Adipocyte (in vitro differentiated cells): Measurements from ENCODE around the gene FNDC5.

ENCODE experiments used
- DNase-seq: peaks from one replicate; pipeline ENCODE4 v3.0.0-alpha.2; 2015; ENCODE audit warnings: low read depth
- H3K27me3 ChIP-seq: replicated peaks from 2 replicates; pipeline ENCODE4 v1.7.0; 2013; ENCODE audit warnings: mild to moderate bottlenecking, low read length, moderate library complexity; ENCODE audit not compliant: control insufficient read depth, insufficient read depth
- H3K36me3 ChIP-seq: 2 replicates; pipeline ENCODE4 v1.7.0; 2013; ENCODE audit warnings: low read length, mild to moderate bottlenecking, moderate library complexity; ENCODE audit not compliant: control insufficient read depth, insufficient read depth, severe bottlenecking
- H3K4me1 ChIP-seq: 2 replicates; pipeline ENCODE4 v1.7.0; 2013; ENCODE audit warnings: mild to moderate bottlenecking, low read length, moderate library complexity; ENCODE audit not compliant: control insufficient read depth, insufficient read depth
- H3K4me3 ChIP-seq: 2 replicates; pipeline ENCODE4 v1.7.0; 2013; ENCODE audit warnings: mild to moderate bottlenecking, low read length, moderate library complexity
- H3K9ac ChIP-seq: 2 replicates; pipeline ENCODE4 v1.7.0; 2013; ENCODE audit warnings: mild to moderate bottlenecking, low read length, moderate library complexity
- H3K9me3 ChIP-seq: 2 replicates; pipeline ENCODE4 v1.7.0; 2013; ENCODE audit warnings: mild to moderate bottlenecking, low read length, moderate library complexity; ENCODE audit not compliant: control insufficient read depth

The FNDC5 gene

GRCh38 chr1:32859915-32860314 is 10.8 kb downstream of the FNDC5 start:
- Histone ChIP-seq H3K9me3 (no peaks in the 10 kb centered on the region), H3K36me3 (peaks cover 38% of the 10 kb centered on the region), H3K4me1 (peaks cover 6% of the 10 kb centered on the region), H3K4me3 (no peak overlapping the region), H3K27me3 (no peaks in the 10 kb centered on the region), H3K9ac (no peak overlapping the region)
- no peak for DNase-seq

- Histone ChIP-seq H3K4me1 (peaks cover 6% of the 10 kb centered on the region), H3K27me3 (no peaks in the 10 kb centered on the region), H3K9ac (no peak overlapping the region), H3K9me3 (no peaks in the 10 kb centered on the region), H3K4me3 (no peak overlapping the region), H3K36me3 (peaks cover 49% of the 10 kb centered on the region)
- no peak for DNase-seq
Measured at GRCh38 chr1:32858791-32859190, 11.9 kb downstream of the FNDC5 start.

DNA sequence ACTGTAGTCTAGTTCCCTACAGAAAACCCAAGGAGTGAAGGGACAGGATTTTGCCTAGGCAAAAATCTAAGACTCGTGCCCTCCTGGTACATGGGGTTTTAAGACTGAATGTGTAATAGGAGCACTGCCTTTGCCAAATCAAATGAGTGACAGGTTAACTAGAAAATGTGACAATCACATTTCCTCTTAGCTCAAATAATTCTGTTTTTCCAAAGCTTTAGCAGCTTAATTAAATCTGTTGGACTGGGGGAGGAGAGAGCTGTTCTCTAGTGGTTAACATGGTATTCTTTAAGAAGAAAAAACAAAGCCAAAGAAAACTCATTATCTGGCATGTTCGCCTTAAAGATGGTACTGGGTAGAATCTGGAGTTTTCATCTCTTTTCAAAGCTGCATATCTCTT is 12.6 kb downstream of the FNDC5 start:
- H3K4me1 ChIP-seq, result peaks cover 6% of the 10 kb centered on the region
- peaks cover 55% of the 10 kb centered on the region for H3K36me3 ChIP-seq
- H3K27me3 ChIP-seq, result no peaks in the 10 kb centered on the region
- DNase-seq, result no peak
- H3K4me3 ChIP-seq, result no peak overlapping the region
- H3K9me3 ChIP-seq, result no peaks in the 10 kb centered on the region
- no peak overlapping the region for H3K9ac ChIP-seq

GRCh38 chr1:32855861-32856617 is 14.7 kb downstream of the FNDC5 start:
- Histone ChIP-seq H3K4me3 (no peak overlapping the region), H3K27me3 (no peaks in the 10 kb centered on the region), H3K36me3 (peaks cover 60% of the 10 kb centered on the region), H3K9ac (no peak overlapping the region), H3K9me3 (no peaks in the 10 kb centered on the region), H3K4me1 (no peaks in the 10 kb centered on the region)
- no peak for DNase-seq

- H3K9me3 ChIP-seq, result no peaks in the 10 kb centered on the region
- H3K9ac ChIP-seq, result no peak overlapping the region
- no peaks in the 10 kb centered on the region for H3K4me1 ChIP-seq
- no peak overlapping the region for H3K4me3 ChIP-seq
- no peaks in the 10 kb centered on the region for H3K27me3 ChIP-seq
- H3K36me3 ChIP-seq, result peaks cover 35% of the 10 kb centered on the region
- DNase-seq, result no peak
Measured at GRCh38 chr1:32848354-32849063, 22.2 kb downstream of the FNDC5 start.

DNA sequence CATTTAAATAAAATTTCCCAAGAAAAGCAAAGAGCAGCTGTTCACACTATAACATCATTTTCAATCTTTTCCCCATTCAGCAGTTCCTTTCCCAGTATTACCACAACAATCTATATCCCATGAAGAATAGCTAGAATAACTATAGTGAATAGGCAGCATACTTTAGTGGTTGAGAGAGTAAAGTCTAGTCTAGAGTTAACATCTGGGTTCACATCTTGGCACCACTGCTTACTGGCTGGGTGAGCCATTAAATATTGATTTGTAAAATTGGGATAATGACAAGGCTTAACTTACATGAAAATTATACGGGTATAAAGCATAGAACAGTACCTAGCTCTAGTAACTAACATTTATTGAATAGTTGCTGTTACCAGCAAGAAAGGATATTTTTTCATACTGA is 38.8 kb downstream of the FNDC5 start:
- no peaks in the 10 kb centered on the region for H3K9me3 ChIP-seq
- peaks cover 88% of the 10 kb centered on the region for H3K36me3 ChIP-seq
- H3K4me3 ChIP-seq, result no peak overlapping the region
- no peak for DNase-seq
- H3K4me1 ChIP-seq, result no peaks in the 10 kb centered on the region
- no peak overlapping the region for H3K9ac ChIP-seq
- no peaks in the 10 kb centered on the region for H3K27me3 ChIP-seq

DNA sequence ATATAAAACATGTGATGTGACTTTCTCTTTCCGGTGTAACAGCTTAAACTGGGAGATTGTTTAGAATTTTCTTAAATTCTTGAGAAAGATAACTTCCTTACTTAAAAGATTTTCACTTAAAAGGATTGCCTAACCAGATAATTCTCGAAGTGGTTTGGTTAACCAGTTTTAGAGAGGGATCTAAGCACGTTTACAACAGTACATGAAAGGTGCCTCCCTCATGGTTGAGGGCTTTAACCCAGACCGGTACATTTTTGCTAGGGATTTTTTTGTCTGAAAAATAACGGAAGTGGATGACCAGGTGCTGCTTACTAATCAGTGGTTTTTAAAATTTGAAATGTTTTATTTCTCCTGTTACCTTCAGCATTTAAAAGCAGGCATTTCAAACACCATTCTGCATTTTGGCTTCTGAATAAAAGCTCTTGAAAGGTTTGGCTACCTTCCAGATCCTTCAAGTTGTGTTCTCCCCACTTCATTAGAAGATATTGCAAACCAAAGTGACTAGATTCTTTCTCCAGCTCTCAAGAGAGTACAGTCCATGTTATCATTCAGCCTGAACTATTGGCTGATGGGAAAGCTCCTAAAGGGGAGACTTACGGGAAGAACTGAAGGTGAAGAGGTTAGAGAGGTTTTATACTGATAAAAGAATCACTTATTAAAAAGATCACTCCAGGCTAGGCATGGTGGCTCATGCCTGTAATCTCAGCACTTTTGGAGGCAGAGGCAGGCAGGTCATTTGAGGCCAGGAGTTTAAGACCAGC is 40.4 kb downstream of the FNDC5 start:
- Histone ChIP-seq H3K9ac (no peak overlapping the region), H3K9me3 (no peaks in the 10 kb centered on the region), H3K36me3 (peaks cover 97% of the 10 kb centered on the region), H3K27me3 (no peaks in the 10 kb centered on the region), H3K4me1 (no peaks in the 10 kb centered on the region), H3K4me3 (no peak overlapping the region)
- DNase-seq, result no peak

DNA sequence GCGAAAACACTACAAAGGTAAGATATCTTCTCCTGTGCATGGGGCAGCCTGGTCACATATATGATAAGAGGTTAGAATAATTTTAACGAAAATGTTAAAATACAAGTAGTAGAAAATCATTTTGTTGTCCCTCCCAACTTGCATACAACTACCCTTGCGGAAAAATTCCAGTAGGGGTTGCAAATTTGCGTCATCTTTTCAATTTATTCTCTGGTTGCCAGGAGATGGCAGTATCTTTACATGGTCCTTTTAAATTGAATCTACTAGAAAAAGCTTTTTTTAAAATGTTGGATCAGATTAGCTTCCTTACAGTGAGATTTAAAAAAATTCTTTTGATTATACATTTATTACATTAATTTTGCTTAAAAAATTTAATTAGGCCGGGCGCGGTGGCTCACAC is 42.4 kb downstream of the FNDC5 start:
- no peaks in the 10 kb centered on the region for H3K4me1 ChIP-seq
- DNase-seq, result peak; percentile 26
- H3K9me3 ChIP-seq, result no peaks in the 10 kb centered on the region
- no peaks in the 10 kb centered on the region for H3K27me3 ChIP-seq
- no peak overlapping the region for H3K9ac ChIP-seq
- no peak overlapping the region for H3K4me3 ChIP-seq
- H3K36me3 ChIP-seq, result peaks cover 82% of the 10 kb centered on the region

DNA sequence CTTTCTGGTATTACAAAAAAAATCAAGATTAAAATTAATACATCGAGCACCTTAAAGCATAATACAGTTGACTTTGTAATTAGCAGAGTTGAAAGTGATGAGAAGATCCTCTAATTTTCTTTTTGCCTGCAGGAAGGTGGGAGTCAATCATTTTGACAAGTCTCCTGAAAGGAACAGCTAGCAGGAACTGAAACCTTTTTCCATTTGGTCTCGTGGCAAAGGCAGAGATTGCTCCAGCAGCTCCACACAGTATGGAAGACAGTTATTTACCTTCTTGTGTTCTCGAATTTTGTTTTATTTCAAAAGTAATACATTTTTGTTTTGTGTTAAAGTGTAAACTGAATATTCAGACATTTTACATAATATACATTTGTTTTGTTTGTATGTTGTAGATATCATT is 45.5 kb downstream of the FNDC5 start:
- Histone ChIP-seq H3K4me1 (no peaks in the 10 kb centered on the region), H3K27me3 (no peaks in the 10 kb centered on the region), H3K36me3 (peaks cover 51% of the 10 kb centered on the region), H3K9ac (no peak overlapping the region), H3K4me3 (no peak overlapping the region), H3K9me3 (no peaks in the 10 kb centered on the region)
- no peak for DNase-seq

DNA sequence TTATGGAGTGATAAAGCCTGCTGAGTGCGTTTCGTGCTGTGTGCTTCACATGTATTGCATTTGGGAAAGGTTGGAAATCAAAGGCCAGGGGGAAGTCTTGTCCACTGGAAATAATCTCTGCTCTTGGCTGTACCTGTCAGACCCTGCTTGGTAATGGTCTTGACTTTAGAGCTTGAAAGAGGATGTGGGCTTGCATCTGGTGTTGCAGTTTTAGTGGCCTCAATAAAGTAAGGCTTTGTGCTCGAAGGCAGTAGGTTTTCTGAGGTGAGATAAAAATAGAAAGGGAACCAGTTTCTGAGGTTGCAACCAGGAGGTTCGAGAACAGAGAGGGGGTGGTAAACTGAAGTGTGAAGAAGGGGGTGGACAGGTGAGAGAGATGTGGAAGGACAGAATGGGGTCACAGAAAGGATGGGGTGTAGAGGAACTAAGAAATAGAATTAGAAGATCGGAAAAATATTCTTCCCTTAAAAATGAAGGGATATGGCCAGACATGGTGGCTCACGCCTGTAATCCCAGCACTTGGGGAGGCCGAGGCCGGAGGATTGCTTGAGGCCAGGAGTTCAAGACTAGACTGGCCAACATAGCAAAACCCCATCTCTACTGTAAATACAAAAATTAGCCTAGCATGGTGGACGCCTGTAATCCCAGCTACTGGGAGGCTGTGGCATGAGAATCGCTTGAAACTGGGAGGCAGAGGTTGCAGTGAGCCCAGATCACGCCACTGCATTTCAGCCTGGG is 51.7 kb downstream of the FNDC5 start:
- Histone ChIP-seq H3K4me1 (peaks cover 28% of the 10 kb centered on the region), H3K9ac (peak overlapping the region; percentile 100), H3K9me3 (no peaks in the 10 kb centered on the region), H3K36me3 (peaks cover 2% of the 10 kb centered on the region), H3K4me3 (peak overlapping the region; percentile 99), H3K27me3 (no peaks in the 10 kb centered on the region)
- no peak for DNase-seq
